Lung (tissue), 12 donors: ENCODE results near the gene TBCK. TPM values are rescaled to one million over a fixed set of nuclear protein-coding genes. Genes with fewer than 3 reads are reported as not detected.
A peak's percentile ranks its signal among the peaks of the same experiment; 100 is the strongest.

Source experiments
- ATAC-seq: fragments of 200-7000 bp; cut with Tn5 transposase; one replicate; pipeline ENCODE4 v1.9.1; 2020; ENCODE audit warnings: moderate number of reproducible peaks; ENCODE audit not compliant: insufficient read depth, low FRiP score
- DNase-seq, 3 donors: peaks; one replicate each; pipeline ENCODE4 v3.0.0-alpha.2; 2013 to 2017
- H3K27ac ChIP-seq, 2 donors: one replicate each; pipeline ENCODE4 v1.5.1; 2013; ENCODE audit warnings: mild to moderate bottlenecking in 2 of 2, moderate library complexity in 2 of 2, control low read depth in 1 of 2, inconsistent platforms in 1 of 2, low read depth in 1 of 2, low read length in 1 of 2
- H3K27me3 ChIP-seq, 3 donors: one replicate each; pipeline ENCODE4 v1.5.1; 2013; ENCODE audit warnings: low read length in 2 of 3; ENCODE audit not compliant: control insufficient read depth in 3 of 3, insufficient read depth in 3 of 3
- H3K36me3 ChIP-seq, 4 donors: one replicate each; pipeline ENCODE4 v1.5.1; 2013; ENCODE audit warnings: low read length in 4 of 4, mild to moderate bottlenecking in 1 of 4, moderate library complexity in 1 of 4; ENCODE audit not compliant: control insufficient read depth in 4 of 4, insufficient read depth in 4 of 4
- H3K4me1 ChIP-seq, 5 donors: one replicate each; pipeline ENCODE4 v1.5.1; 2013; ENCODE audit warnings: low read length in 5 of 5, mild to moderate bottlenecking in 2 of 5, moderate library complexity in 1 of 5; ENCODE audit not compliant: control insufficient read depth in 5 of 5, insufficient read depth in 5 of 5
- H3K4me3 ChIP-seq: one replicate; pipeline ENCODE4 v1.5.1; 2013; ENCODE audit warnings: mild to moderate bottlenecking, control low read depth, moderate library complexity
- H3K9ac ChIP-seq, 2 donors: one replicate each; pipeline ENCODE4 v1.5.1; 2013; ENCODE audit warnings: low read length in 2 of 2, control low read depth in 1 of 2; ENCODE audit not compliant: insufficient read depth in 1 of 2
- H3K9me3 ChIP-seq, 4 donors: one replicate each; pipeline ENCODE4 v1.5.1; 2013; ENCODE audit warnings: low read length in 3 of 4, mild to moderate bottlenecking in 1 of 4, moderate library complexity in 1 of 4; ENCODE audit not compliant: control insufficient read depth in 4 of 4, insufficient read depth in 3 of 4
- CTCF ChIP-seq: IDR thresholded peaks from 2 replicates; pipeline ENCODE4 v1.5.1; 2012; ENCODE audit warnings: mild to moderate bottlenecking; ENCODE audit errors: control extremely low read depth, extremely low read depth
- WGBS, 2 donors: extraction: QIAGEN DNeasy Blood & Tissue Kit; methylation state at CpG; one replicate each; pipeline ENCODE4 v1.1.7; 2013; 5-methylcytosine and 5-hydroxymethylcytosine counted together
- polyA plus RNA-seq, 2 donors: library from polyadenylated mRNA; stranded (reverse); fragments of 200-250 nt; gene quantifications; one replicate each; pipeline ENCODE4 v1.2.1, GENCODE V29; 2013
- total RNA-seq, 2 donors: library from RNA; depleted of rRNA in 1 of 2; stranded (reverse); fragments of >200 nt in 1 of 2; gene quantifications; one replicate each; pipeline ENCODE4 v1.2.1, GENCODE V29; 2014 to 2021
- donor health status: control.
- donor health status: control.
- donor health status: Bipolar disorder and iron deficiency.
- donor health status: healthy.
- donor health status: DM: yes; HTN: yes; CAD: no.

The TBCK gene
- total and polyA plus RNA-seq, 4 donors = 6.7 to 71.2 (median 18.6) TPM

DNA sequence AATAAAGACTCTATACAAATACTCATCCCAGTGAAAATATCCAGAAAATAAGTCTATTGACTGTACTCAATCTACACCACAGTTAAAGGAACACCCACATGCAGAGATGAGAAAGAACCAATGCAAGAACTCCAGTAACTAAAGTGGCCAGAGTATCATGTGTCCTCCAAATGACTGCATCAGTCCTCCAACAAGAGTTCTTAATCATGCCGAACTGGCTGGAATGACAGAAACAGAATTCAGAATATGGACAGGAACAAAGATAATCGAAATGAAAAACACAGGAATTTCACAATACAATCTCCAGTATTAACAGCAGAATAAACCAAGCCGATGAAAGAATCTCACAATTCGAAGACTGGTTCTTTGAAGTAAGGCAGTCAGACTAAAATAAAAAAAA is 210.3 kb downstream of the TBCK start:
- 97% methylated on average over 4 of the region's 4 CpGs for WGBS, 2 donors
- no peak for TF ChIP-seq CTCF

GRCh38 chr4:106104276-106104675 is 211.7 kb downstream of the TBCK start:
- TF ChIP-seq CTCF = no peak
- ATAC-seq (no peak), DNase-seq (no peak)
- H3K9ac ChIP-seq = no peak overlapping the region
- H3K9me3 ChIP-seq = peaks cover 0 to 3% (median 1%) of the 10 kb centered on the region in 4 donors
- 98 to 100% methylated on average over 1 of the region's 1 CpG for WGBS, 2 donors
- no peaks in the 10 kb centered on the region for H3K4me1 ChIP-seq
- peaks cover 2 to 14% (median 6%) of the 10 kb centered on the region in 4 donors for H3K36me3 ChIP-seq
- H3K27ac ChIP-seq = no peak overlapping the region
- no peak overlapping the region for H3K4me3 ChIP-seq
- no peaks in the 10 kb centered on the region for H3K27me3 ChIP-seq

More for the DNA sequence above, 210.3 kb downstream of the TBCK start:
- no peak overlapping the region for H3K27ac ChIP-seq
- no peak overlapping the region for H3K9ac ChIP-seq
- no peaks in the 10 kb centered on the region for H3K27me3 ChIP-seq
- ATAC-seq (no peak), DNase-seq (no peak)
- H3K4me1 ChIP-seq = no peaks in the 10 kb centered on the region
- no peak overlapping the region for H3K4me3 ChIP-seq
- peaks cover 7 to 11% (median 9%) of the 10 kb centered on the region in 4 donors for H3K9me3 ChIP-seq
- peaks cover 3 to 28% (median 8%) of the 10 kb centered on the region in 4 donors for H3K36me3 ChIP-seq

GRCh38 chr4:106096454-106096853 is 219.6 kb downstream of the TBCK start:
- Histone ChIP-seq H3K9ac (no peak overlapping the region), H3K36me3 (peaks cover 1 to 14% (median 2%) of the 10 kb centered on the region in 4 donors), H3K9me3 (peaks cover 0 to 6% (median 0%) of the 10 kb centered on the region in 4 donors), H3K4me3 (peak overlapping the region; percentile 1), H3K27ac (no peak overlapping the region), H3K4me1 (peaks cover 0 to 15% (median 0%) of the 10 kb centered on the region in 5 donors), H3K27me3 (no peaks in the 10 kb centered on the region)
- no peak for ATAC-seq
- WGBS, 2 donors = 65 to 77% methylated on average over 1 of the region's 1 CpG
- DNase-seq = no peak
- TF ChIP-seq CTCF = no peak

DNA sequence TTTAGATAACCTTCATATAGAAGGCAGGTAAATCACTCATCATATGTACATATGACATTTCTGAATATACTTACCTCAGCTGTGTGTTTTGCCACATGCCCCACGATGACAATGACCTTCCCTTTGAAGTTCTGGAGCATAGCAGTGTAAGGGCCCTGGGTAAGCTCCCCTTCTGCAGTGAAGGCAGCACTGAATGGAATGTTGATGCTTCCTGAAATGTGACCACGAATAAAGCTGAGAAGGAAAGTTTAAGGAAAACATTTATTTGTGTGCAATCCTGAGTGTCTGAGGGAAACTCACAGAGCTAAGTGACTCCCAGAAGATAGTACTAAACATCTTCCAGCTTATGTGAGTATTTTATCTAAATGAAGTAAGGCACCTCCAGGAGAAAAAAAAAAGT is 220.6 kb downstream of the TBCK start:
- no peaks in the 10 kb centered on the region for H3K27me3 ChIP-seq
- peaks cover 5 to 23% (median 9%) of the 10 kb centered on the region in 4 donors for H3K36me3 ChIP-seq

More for the DNA sequence above, 220.6 kb downstream of the TBCK start:
- Histone ChIP-seq H3K9ac (no peak overlapping the region), H3K27ac (no peak overlapping the region), H3K9me3 (peaks cover 0 to 11% (median 9%) of the 10 kb centered on the region in 4 donors), H3K4me3 (no peak overlapping the region), H3K4me1 (peaks cover 0 to 15% (median 0%) of the 10 kb centered on the region in 5 donors)
- no peak for TF ChIP-seq CTCF
- no peak for ATAC-seq
- DNase-seq = peak in 1 of 3 donors; percentile 8
- WGBS, 2 donors = 52 to 66% methylated on average over 2 of the region's 2 CpGs
